22Rv1 (cell line): ENCODE data around the gene SERGEF.

Source experiments
- H3K27ac ChIP-seq: fragments of 450-650 bp; 2 replicates; pipeline ENCODE4 v1.5.1; 2017
- CTCF ChIP-seq: fragments of 450-650 bp; IDR thresholded peaks from 2 replicates; pipeline ENCODE4 v1.5.1; 2017; ENCODE audit warnings: mild to moderate bottlenecking
- ZFX ChIP-seq: fragments of 450-650 bp; IDR thresholded peaks from 2 replicates; pipeline ENCODE4 v1.6.1; 2017; ENCODE audit warnings: antibody characterized with exemption, borderline replicate concordance

Gene SERGEF

GRCh38 chr11:17848715-17849114 is 164.1 kb downstream of the SERGEF start:
- no peak for TF ChIP-seq ZFX
- no peak for TF ChIP-seq CTCF

DNA sequence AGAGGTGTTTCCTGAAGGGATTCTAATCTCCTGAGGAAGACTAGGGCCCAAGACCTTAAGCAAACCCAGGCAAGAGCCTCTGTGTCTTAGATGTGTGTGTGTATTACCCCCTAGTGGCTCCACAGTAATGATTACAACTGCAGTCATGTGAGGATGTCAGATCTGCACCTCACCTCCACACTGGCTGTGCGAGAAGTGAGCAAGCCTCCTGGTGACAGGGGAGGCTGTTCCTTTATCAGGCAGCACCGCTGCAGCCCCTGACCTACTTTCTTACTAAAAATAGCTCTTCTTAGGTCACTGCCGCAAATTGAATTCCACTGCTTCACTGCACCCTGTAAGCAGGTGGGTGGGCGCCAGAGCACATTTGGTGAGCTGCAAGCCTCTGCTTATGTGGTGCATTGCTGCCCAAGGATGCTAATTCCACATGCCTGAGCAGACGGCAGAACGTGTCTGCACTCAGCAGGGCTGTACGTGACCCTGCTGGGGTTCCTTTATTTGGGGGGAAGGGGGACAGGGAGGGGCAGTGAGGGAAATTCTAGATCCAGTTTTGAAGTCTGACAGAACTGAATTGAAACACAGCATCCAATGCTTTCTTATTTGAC is 165.9 kb downstream of the SERGEF start:
- no peak for TF ChIP-seq CTCF
- no peak for TF ChIP-seq ZFX
- H3K27ac ChIP-seq = no peak overlapping the region

More at GRCh38 chr11:17848715-17849114, 164.1 kb downstream of the SERGEF start:
- no peak overlapping the region for H3K27ac ChIP-seq

DNA sequence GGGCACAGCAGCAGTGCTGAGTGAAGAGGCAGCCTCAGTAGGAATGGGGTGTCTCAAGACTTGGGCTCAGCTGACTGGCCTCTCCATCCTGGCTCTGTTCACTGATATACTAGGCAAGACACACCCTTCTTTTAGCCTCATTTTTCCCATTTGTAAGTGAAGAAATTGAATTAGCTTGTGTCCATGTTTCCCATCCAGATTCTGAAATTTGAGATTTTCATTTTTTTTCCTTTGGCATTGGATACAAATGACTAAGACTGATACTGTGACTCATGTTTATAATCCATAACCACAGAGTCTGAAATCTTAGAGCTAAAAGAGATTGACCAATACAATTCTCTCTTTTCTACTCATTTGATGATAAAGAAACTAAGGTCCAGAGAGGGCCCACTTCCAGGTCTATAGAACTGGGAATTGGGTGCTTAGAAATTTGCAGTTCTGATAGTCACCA is 167.4 kb downstream of the SERGEF start:
- H3K27ac ChIP-seq = no peak overlapping the region
- TF ChIP-seq ZFX (no peak), CTCF (no peak)

GRCh38 chr11:17840101-17840548 is 172.7 kb downstream of the SERGEF start:
- TF ChIP-seq CTCF (no peak), ZFX (no peak)

GRCh38 chr11:17839450-17839849 is 173.4 kb downstream of the SERGEF start:
- no peak overlapping the region for H3K27ac ChIP-seq
- TF ChIP-seq ZFX (no peak), CTCF (no peak)

More at GRCh38 chr11:17840101-17840548, 172.7 kb downstream of the SERGEF start:
- H3K27ac ChIP-seq = no peak overlapping the region

DNA sequence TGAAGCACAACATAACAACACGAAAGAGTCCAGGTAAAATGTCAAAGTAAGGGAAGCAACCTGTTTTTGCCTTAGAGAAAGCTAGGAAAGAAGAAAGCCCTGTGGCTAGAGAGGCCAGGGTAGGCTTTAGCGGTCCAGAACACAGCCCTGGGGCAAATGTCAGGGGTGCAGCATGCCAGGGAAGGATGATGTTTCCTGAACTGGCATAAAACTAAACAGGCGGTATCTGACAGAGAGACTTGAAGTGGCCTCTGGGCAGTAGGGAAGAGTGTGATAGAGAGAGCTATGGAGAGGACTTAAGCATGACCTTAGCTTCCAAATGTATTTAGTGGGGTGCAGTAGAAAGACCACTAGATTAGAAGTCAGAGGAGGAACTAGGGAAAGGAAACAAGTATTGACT is 174.7 kb downstream of the SERGEF start:
- no peak for TF ChIP-seq CTCF
- no peak for TF ChIP-seq ZFX

GRCh38 chr11:17831883-17832282 is 181.0 kb downstream of the SERGEF start:
- H3K27ac ChIP-seq = no peak overlapping the region
- no peak for TF ChIP-seq CTCF
- TF ChIP-seq ZFX = no peak

More for the DNA sequence above, 174.7 kb downstream of the SERGEF start:
- H3K27ac ChIP-seq = no peak overlapping the region
